H1 (cell line): ENCODE results near the gene CELF4. TPM values are rescaled to one million over a fixed set of nuclear protein-coding genes. Genes with fewer than 3 reads are reported as not detected.

Experiments used
- polyA plus RNA-seq, 7 experiments: library from polyadenylated mRNA; depleted of rRNA in 3 of 7; stranded (reverse) in 5 of 7; unstranded in 2 of 7; fragments of >200 nt in 5 of 7; fragments of 200-250 nt in 2 of 7; gene quantifications; 1 replicate in 5 of 7; 2 replicates in 1 of 7; 4 replicates in 1 of 7; pipeline versions ENCODE4 v1.2.1 to v1.2.3, GENCODE V29; 2011 to 2013; ENCODE audit warnings: missing spikeins in 2 of 7, mixed read lengths in 2 of 7
- total RNA-seq: library from RNA; stranded (reverse); fragmentation: NEBNext Ultra II Directional; extraction: Animal tissue kit (Norgen Biotek cat#: 25700); gene quantifications from 2 replicates; pipeline ENCODE4 v1.2.1, GENCODE V29; 2021
- TF ChIP-seq, protein P1 (sequence below): IDR thresholded peaks from 2 replicates; pipeline ENCODE4 v1.6.1; 2012; ENCODE audit warnings: low read length, inconsistent platforms
- TF ChIP-seq, protein P2 (sequence below): IDR thresholded peaks from 2 replicates; pipeline ENCODE4 v1.6.1; 2012; ENCODE audit warnings: inconsistent platforms

CELF4 gene
- total and polyA plus RNA-seq, 2 of the 8 experiments (the other 6 are each of a cell fraction or from before 2014, with no cell fraction given): 1.6 to 3.4 TPM

DNA sequence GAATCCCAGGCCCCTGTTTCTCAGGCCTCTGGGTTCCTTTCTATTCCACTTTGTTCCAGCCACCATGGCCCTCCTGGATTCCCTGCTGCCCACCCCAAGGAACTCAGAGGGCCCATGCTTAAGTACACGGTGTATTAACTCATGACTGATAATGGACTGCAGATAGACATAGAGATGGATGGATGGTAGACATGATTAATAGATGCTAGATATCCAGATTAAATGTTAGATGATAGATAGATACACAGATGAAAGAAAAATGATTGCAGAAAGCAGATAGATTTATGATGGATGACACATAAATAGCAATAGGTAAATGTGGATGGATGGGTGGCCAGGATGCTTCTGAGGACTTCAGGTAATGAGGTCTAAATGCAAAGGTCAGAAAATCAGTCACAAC, 278.0 kb downstream of the CELF4 start (continued):
- TF ChIP-seq, protein P1, sequence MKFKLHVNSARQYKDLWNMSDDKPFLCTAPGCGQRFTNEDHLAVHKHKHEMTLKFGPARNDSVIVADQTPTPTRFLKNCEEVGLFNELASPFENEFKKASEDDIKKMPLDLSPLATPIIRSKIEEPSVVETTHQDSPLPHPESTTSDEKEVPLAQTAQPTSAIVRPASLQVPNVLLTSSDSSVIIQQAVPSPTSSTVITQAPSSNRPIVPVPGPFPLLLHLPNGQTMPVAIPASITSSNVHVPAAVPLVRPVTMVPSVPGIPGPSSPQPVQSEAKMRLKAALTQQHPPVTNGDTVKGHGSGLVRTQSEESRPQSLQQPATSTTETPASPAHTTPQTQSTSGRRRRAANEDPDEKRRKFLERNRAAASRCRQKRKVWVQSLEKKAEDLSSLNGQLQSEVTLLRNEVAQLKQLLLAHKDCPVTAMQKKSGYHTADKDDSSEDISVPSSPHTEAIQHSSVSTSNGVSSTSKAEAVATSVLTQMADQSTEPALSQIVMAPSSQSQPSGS: no peak
- TF ChIP-seq, protein P2, sequence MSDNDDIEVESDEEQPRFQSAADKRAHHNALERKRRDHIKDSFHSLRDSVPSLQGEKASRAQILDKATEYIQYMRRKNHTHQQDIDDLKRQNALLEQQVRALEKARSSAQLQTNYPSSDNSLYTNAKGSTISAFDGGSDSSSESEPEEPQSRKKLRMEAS: no peak
- TF ChIP-seq, all 59 proteins: peak for 0
